ENCODE results near the gene C16orf96. TPM values are rescaled to one million over a fixed set of nuclear protein-coding genes. Genes with fewer than 3 reads are reported as not detected.

The C16orf96 gene
- total RNA-seq, 1 experiment from 2014 or later, result 1.3 TPM

GRCh38 chr16:4566144-4566543 is 10.0 kb downstream of the C16orf96 start:
- POLR2A ChIA-PET, result no interaction called here
- Mint-ChIP-seq H3K4me1 (peaks cover 28% of the 10 kb centered on the region), H3K9me3 (no peaks in the 10 kb centered on the region), H3K27ac (no peak overlapping the region), H3K27me3 (ENCODE audit: low read depth) (peaks cover 22% of the 10 kb centered on the region), H3K36me3 (no peaks in the 10 kb centered on the region), H3K4me3 (no peak overlapping the region)
- ATAC-seq (no peak), DNase-seq (ENCODE audit: low spot score) (no peak)
- CTCF ChIA-PET, result interaction anchor here (0.7 kb wide), 1 partner anchor 15 kb away, joined by 3 read pairs; no protein-coding TSS in a partner anchor
- TF ChIP-seq, protein P1, sequence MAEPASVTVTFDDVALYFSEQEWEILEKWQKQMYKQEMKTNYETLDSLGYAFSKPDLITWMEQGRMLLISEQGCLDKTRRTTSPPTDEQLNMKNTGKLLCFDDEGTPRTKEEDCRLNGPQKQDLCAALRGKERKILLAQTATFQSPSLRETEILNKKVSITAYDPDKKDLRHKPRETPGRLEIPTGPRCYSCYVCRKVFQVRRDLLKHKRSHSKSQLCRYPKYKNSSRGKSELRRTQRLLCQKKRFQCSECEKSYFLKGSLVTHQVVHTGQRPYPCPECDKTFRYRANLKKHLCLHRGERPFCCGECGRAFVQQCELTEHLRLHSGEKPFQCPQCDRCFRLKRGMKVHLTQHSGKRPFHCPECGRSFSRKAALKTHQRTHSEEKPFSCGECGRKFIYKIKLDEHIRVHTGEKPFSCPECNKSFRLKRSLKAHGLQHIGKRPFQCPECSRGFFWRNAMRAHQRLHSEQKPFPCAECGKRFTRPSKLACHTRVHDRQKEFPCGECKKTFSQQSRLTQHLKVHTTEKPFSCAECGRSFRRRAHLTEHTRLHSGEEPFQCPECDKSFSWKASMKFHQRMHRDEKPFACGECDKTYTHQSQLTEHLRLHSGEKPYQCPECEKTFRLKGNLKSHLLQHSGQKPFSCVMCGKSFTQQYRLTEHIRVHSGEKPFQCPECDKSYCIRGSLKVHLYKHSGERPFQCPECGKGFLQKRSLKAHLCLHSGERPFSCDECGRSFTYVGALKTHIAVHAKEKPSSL (CRISPR knock-in tag; conservative IDR thresholded peaks at IDR 0.05), result no peak
- TF ChIP-seq CREB1 (CRISPR knock-in tag; IDR thresholded peaks at IDR 0.05) (no peak), ZNF263 (CRISPR knock-in tag; IDR thresholded peaks at IDR 0.05; ENCODE audit: low read depth) (no peak), FOXP4 (CRISPR knock-in tag; IDR thresholded peaks at IDR 0.05) (no peak), ZNF396 (CRISPR knock-in tag; IDR thresholded peaks at IDR 0.05; ENCODE audit: borderline replicate concordance) (no peak), PREB (CRISPR knock-in tag; IDR thresholded peaks at IDR 0.05; ENCODE audit: borderline replicate concordance) (no peak), EMX1 (CRISPR knock-in tag; IDR thresholded peaks at IDR 0.05) (no peak), PRRX2 (CRISPR knock-in tag; IDR thresholded peaks at IDR 0.05) (no peak), PRDM15 (CRISPR knock-in tag; IDR thresholded peaks at IDR 0.05) (no peak), TP53 (CRISPR knock-in tag; IDR thresholded peaks at IDR 0.05) (no peak), JUN (CRISPR knock-in tag; IDR thresholded peaks at IDR 0.05) (no peak), E2F5 (CRISPR knock-in tag; IDR thresholded peaks at IDR 0.05) (no peak), IRF1 (CRISPR knock-in tag; IDR thresholded peaks at IDR 0.05) (no peak), NFE2L1 (CRISPR knock-in tag; IDR thresholded peaks at IDR 0.05) (no peak), FOXK1 (CRISPR knock-in tag; IDR thresholded peaks at IDR 0.05) (no peak), GRHL2 (CRISPR knock-in tag; IDR thresholded peaks at IDR 0.05; ENCODE audit: insufficient replicate concordance, severe bottlenecking) (no peak)
- TF ChIP-seq, protein P2, sequence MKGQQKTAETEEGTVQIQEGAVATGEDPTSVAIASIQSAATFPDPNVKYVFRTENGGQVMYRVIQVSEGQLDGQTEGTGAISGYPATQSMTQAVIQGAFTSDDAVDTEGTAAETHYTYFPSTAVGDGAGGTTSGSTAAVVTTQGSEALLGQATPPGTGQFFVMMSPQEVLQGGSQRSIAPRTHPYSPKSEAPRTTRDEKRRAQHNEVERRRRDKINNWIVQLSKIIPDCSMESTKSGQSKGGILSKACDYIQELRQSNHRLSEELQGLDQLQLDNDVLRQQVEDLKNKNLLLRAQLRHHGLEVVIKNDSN (CRISPR knock-in tag; IDR thresholded peaks at IDR 0.05), result no peak

Data from WTC11 (cell line).